ENCODE data around the gene INPP5A.

DNA sequence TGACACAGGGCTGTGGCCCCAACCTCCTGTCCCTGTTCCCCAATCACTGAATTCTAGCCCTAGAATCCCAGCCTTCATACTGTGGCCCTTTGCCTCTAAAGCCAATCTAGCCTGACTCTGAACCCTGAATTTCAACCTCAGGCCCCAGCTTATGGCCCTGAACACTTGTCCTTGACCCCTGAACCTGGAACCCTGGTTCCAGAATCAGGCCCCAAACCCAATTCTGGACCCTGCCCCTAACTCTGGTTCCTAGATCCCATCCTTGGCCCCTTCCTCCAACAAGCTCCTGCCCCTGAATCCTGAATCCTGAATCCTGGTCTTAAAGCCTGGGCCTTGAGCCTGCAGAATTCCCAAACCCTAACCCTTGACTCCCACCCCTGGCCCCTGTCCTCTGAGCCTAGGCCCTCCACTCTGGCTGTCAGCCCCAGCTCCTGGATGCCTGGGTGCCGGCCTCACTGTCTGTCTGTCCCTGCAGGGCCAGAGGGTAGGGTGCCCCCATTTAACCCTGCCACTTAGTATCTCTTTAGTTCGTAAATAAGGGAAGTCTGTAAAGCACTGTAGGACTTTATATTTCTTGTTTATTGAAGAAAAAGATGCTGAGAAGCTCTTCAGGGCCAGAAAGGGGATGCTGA lies 1.3 kb downstream of the INPP5A start:
- TF ChIP-seq POLR2AphosphoS5 (IDR thresholded peaks at IDR 0.05; ENCODE audit: control insufficient read depth, insufficient read depth, low read depth, low read length), result no peak
- TF ChIP-seq SMAD1 (IDR thresholded peaks at IDR 0.05; ENCODE audit: low read depth, low read length, partially characterized antibody), result no peak
- TF ChIP-seq, protein P1, sequence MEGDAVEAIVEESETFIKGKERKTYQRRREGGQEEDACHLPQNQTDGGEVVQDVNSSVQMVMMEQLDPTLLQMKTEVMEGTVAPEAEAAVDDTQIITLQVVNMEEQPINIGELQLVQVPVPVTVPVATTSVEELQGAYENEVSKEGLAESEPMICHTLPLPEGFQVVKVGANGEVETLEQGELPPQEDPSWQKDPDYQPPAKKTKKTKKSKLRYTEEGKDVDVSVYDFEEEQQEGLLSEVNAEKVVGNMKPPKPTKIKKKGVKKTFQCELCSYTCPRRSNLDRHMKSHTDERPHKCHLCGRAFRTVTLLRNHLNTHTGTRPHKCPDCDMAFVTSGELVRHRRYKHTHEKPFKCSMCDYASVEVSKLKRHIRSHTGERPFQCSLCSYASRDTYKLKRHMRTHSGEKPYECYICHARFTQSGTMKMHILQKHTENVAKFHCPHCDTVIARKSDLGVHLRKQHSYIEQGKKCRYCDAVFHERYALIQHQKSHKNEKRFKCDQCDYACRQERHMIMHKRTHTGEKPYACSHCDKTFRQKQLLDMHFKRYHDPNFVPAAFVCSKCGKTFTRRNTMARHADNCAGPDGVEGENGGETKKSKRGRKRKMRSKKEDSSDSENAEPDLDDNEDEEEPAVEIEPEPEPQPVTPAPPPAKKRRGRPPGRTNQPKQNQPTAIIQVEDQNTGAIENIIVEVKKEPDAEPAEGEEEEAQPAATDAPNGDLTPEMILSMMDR (IDR thresholded peaks at IDR 0.05 in 2 of 3, conservative IDR thresholded peaks at IDR 0.05 in 1 of 3; ENCODE audit: insufficient read depth in 2 of 3, low read depth in 1 of 3, low read length in 3 of 3), result no peak
- no peak for TF ChIP-seq ARNT (IDR thresholded peaks at IDR 0.05)
- no peak for TF ChIP-seq ETV6 (IDR thresholded peaks at IDR 0.05; ENCODE audit: borderline replicate concordance in 1 of 2, low read depth in 2 of 2, low read length in 1 of 2)
- no peak for TF ChIP-seq ETV6 (CRISPR knock-in tag; IDR thresholded peaks at IDR 0.05; ENCODE audit: borderline replicate concordance)
- no peak for TF ChIP-seq ZFP36 (IDR thresholded peaks at IDR 0.05; ENCODE audit: low read depth, low read length, partially characterized antibody)
- TF ChIP-seq MYC (IDR thresholded peaks at IDR 0.05; ENCODE audit: low read depth, low read length), result no peak
- no peak for TF ChIP-seq MYC (CRISPR knock-in tag; IDR thresholded peaks at IDR 0.05; ENCODE audit: borderline replicate concordance, low read depth)
- TF ChIP-seq ZNF174 (CRISPR knock-in tag; IDR thresholded peaks at IDR 0.05), result no peak
- TF ChIP-seq, protein P2, sequence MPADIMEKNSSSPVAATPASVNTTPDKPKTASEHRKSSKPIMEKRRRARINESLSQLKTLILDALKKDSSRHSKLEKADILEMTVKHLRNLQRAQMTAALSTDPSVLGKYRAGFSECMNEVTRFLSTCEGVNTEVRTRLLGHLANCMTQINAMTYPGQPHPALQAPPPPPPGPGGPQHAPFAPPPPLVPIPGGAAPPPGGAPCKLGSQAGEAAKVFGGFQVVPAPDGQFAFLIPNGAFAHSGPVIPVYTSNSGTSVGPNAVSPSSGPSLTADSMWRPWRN (IDR thresholded peaks at IDR 0.05; ENCODE audit: low read depth), result no peak

All from K562 (cell line).